GM23248 (cell line): ENCODE results near the gene BCR. TPM values are rescaled to one million over a fixed set of nuclear protein-coding genes. Genes with fewer than 3 reads are reported as not detected.

Experiments
- DNase-seq: peaks from one replicate; pipeline ENCODE4 v3.0.0-alpha.2; 2015
- H2AFZ ChIP-seq: fragments of 200-600 bp; sonication (generic); 2 replicates; pipeline ENCODE4 v1.6.1; 2016; ENCODE audit warnings: antibody characterized with exemption
- H3F3A ChIP-seq: fragments of 200-600 bp; sonication (generic); 2 replicates; pipeline ENCODE4 v1.6.1; 2016; ENCODE audit warnings: mild to moderate bottlenecking, antibody characterized with exemption, mixed run types; ENCODE audit not compliant: insufficient read depth
- H3K27ac ChIP-seq: fragments of 200-600 bp; sonication (generic); 2 replicates; pipeline ENCODE4 v1.5.1; 2016; ENCODE audit warnings: mild to moderate bottlenecking
- H3K27me3 ChIP-seq: fragments of 200-600 bp; sonication (generic); replicated peaks from 2 replicates; pipeline ENCODE4 v1.6.1; 2016; ENCODE audit warnings: mild to moderate bottlenecking; ENCODE audit not compliant: insufficient read depth
- H3K36me3 ChIP-seq: fragments of 200-600 bp; sonication (generic); 2 replicates; pipeline ENCODE4 v1.6.1; 2016; ENCODE audit warnings: low read depth, mild to moderate bottlenecking
- H3K4me1 ChIP-seq: fragments of 200-600 bp; sonication (generic); 2 replicates; pipeline ENCODE4 v1.6.1; 2016; ENCODE audit warnings: mild to moderate bottlenecking; ENCODE audit not compliant: insufficient read depth
- H3K4me2 ChIP-seq: fragments of 200-600 bp; sonication (generic); one replicate; pipeline ENCODE4 v1.6.1; 2016; ENCODE audit warnings: mild to moderate bottlenecking; ENCODE audit not compliant: unreplicated experiment
- H3K4me3 ChIP-seq: fragments of 200-600 bp; sonication (generic); 2 replicates; pipeline ENCODE4 v1.5.1; 2016; ENCODE audit warnings: mild to moderate bottlenecking
- H3K79me2 ChIP-seq: fragments of 200-600 bp; sonication (generic); 2 replicates; pipeline ENCODE4 v1.6.1; 2016; ENCODE audit warnings: mild to moderate bottlenecking; ENCODE audit not compliant: insufficient read depth
- H3K9ac ChIP-seq: fragments of 200-600 bp; sonication (generic); 2 replicates; pipeline ENCODE4 v1.6.1; 2016; ENCODE audit warnings: mild to moderate bottlenecking
- H3K9me2 ChIP-seq: fragments of 200-600 bp; sonication (generic); 2 replicates; pipeline ENCODE4 v1.6.1; 2016; ENCODE audit warnings: mixed run types, mild to moderate bottlenecking, moderate library complexity; ENCODE audit not compliant: insufficient read depth
- H3K9me3 ChIP-seq: fragments of 200-600 bp; sonication (generic); one replicate; pipeline ENCODE4 v1.6.1; 2017; ENCODE audit warnings: low read depth
- H4K20me1 ChIP-seq: fragments of 200-600 bp; sonication (generic); 2 replicates; pipeline ENCODE4 v1.6.0; 2016; ENCODE audit not compliant: insufficient read depth
- EZH2 ChIP-seq: fragments of 200-600 bp; sonication (generic); IDR thresholded peaks from 2 replicates; pipeline ENCODE4 v1.6.1; 2018; ENCODE audit warnings: antibody characterized with exemption, mild to moderate bottlenecking; ENCODE audit not compliant: insufficient read depth, poor library complexity, severe bottlenecking
- EZH2phosphoT487 ChIP-seq: fragments of 200-600 bp; sonication (generic); IDR thresholded peaks from 2 replicates; pipeline ENCODE4 v1.6.1; 2018; ENCODE audit warnings: antibody characterized with exemption, moderate library complexity, mild to moderate bottlenecking, low read depth; ENCODE audit not compliant: insufficient read depth
- WGBS, 2 experiments: methylation state at CpG; one replicate each; pipeline ENCODE4 v1.1.6; 2015 to 2017; ENCODE audit warnings: low lambda C conversion rate in 2 of 2, low coverage in 1 of 2; ENCODE audit errors: missing lambda C conversion rate in 2 of 2; 5-methylcytosine and 5-hydroxymethylcytosine counted together
- in situ Hi-C: fragments of 300-500 bp; cut with MboI; formaldehyde crosslinking; loops from 2 replicates; pipeline ENCODE4 v1.15.0; 2020
- polyA plus RNA-seq: library from polyadenylated mRNA; unstranded; fragments of >200 nt; fragmentation: Nextera tagmentation; extraction: Ambion mirVana; gene quantifications from 2 replicates; pipeline ENCODE4 v1.2.1, GENCODE V29; 2016
- total RNA-seq: library from RNA; depleted of rRNA; stranded (reverse); fragments of >200 nt; shearing (Covaris generic); gene quantifications from 2 replicates; pipeline ENCODE4 v1.2.3, GENCODE V29; 2014

The BCR gene
- total and polyA plus RNA-seq, 2 experiments from 2014 or later, result 4.7 to 30.0 TPM

DNA sequence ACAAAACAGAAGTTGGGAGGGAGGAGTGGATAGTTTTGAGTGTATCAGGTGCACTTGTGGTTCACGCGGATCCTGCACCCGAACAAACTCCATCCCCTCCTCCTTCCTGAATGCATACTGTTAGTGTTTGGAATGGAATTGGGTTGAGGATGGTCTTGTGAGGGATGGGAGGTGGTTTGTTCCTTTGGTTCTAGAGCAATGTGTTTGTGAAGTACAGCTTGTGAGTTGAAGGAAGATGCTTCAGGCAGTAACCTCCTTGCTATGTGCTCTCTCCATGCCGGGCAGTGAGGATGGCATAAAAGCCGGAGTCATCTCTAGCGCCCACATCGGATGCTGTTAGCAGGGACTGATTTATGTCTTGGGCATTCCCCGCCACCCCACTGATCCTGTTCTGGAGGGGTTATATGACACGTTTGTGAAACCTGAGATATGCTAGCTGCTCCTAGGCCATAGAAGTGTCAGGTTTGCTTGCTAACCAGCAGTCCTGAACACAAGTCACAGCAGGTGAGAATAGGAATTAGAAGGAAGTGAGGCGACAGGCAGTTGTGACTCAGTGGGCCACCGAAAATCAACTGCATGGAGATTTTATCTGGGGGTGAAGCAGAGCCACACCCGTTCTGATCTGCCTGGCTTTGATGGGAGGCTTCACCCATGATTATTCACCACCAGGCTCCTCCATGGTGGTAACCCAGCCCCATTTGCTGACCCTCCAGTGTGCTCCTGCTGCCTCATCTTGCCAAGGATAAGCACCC lies 2.2 kb downstream of the BCR start:
- H3K9me3 ChIP-seq, result no peaks in the 10 kb centered on the region
- DNase-seq, result peak; percentile 34
- H3K9ac ChIP-seq, result peak overlapping the region; percentile 37
- TF ChIP-seq EZH2 (no peak), EZH2phosphoT487 (no peak)
- H3K79me2 ChIP-seq, result peaks cover 62% of the 10 kb centered on the region
- H3K27ac ChIP-seq, result no peak overlapping the region
- no peaks in the 10 kb centered on the region for H3K27me3 ChIP-seq
- H4K20me1 ChIP-seq, result no peaks in the 10 kb centered on the region
- H3K4me1 ChIP-seq, result peaks cover 23% of the 10 kb centered on the region
- peak overlapping the region; percentile 72 for H3K4me3 ChIP-seq
- H3K4me2 ChIP-seq, result peak overlapping the region; percentile 80
- in situ Hi-C loops, result loop anchor here (25.0 kb wide), 1 partner anchor 355 kb away; no protein-coding TSS in a partner anchor
- H3K9me2 ChIP-seq, result no peaks in the 10 kb centered on the region
- 47 to 53% methylated on average over 12 of the region's 12 CpGs for WGBS, 2 experiments
- peaks cover 10% of the 10 kb centered on the region; the same call in 1 of the 2 replicates for H3F3A ChIP-seq
- no peak overlapping the region for H2AFZ ChIP-seq
- H3K36me3 ChIP-seq, result no peaks in the 10 kb centered on the region

DNA sequence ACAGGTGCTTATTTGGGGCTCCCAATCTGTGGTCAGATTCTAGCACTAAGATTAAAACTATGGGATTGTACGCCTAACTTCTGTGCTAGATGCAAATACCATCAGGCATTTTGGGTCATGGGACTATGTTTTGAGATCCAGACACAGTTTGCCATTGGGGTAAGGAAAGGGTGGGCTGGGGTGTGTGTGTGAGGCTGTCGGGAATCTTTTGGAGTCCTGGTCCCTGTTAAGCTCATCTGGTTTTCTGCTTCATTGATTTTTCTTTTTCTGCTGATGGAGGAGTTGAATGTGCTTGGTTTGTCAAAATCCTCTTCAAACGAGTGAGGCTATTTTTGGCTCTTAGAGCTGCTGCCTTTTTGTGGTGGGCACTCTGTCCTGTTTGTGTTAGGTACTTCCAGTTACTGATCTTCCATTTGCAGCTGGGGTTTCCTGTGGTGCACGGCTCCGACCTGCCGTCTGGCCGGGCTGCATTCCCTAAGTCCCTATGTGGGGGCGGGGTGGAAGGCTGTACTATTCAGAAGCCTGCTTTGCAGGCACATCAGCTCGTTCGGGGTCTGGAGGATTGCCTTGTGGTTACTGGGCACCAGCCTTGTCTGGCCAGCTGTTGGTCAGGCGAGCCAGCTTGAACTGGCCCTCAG lies 2.9 kb downstream of the BCR start:
- Histone ChIP-seq H4K20me1 (0 out of 2 replicates have a peak, but pooled peaks cover 5% of the 10 kb centered on the region), H3K4me3 (peak overlapping the region; percentile 72), H3K4me1 (peaks cover 30% of the 10 kb centered on the region), H3K9ac (peak overlapping the region; percentile 37), H3K9me2 (no peaks in the 10 kb centered on the region), H3K36me3 (no peaks in the 10 kb centered on the region), H3K9me3 (no peaks in the 10 kb centered on the region), H3F3A (peaks cover 17% of the 10 kb centered on the region; the same call in 1 of the 2 replicates), H3K27me3 (no peaks in the 10 kb centered on the region), H2AFZ (no peak overlapping the region), H3K27ac (no peak overlapping the region), H3K4me2 (peak overlapping the region; percentile 80), H3K79me2 (peaks cover 69% of the 10 kb centered on the region)
- TF ChIP-seq EZH2 (no peak), EZH2phosphoT487 (no peak)
- in situ Hi-C loops, result loop anchor here (25.0 kb wide), 1 partner anchor 354 kb away; no protein-coding TSS in a partner anchor
- DNase-seq, result peak; percentile 75
- 17 to 18% methylated on average over 11 of the region's 11 CpGs for WGBS, 2 experiments

DNA sequence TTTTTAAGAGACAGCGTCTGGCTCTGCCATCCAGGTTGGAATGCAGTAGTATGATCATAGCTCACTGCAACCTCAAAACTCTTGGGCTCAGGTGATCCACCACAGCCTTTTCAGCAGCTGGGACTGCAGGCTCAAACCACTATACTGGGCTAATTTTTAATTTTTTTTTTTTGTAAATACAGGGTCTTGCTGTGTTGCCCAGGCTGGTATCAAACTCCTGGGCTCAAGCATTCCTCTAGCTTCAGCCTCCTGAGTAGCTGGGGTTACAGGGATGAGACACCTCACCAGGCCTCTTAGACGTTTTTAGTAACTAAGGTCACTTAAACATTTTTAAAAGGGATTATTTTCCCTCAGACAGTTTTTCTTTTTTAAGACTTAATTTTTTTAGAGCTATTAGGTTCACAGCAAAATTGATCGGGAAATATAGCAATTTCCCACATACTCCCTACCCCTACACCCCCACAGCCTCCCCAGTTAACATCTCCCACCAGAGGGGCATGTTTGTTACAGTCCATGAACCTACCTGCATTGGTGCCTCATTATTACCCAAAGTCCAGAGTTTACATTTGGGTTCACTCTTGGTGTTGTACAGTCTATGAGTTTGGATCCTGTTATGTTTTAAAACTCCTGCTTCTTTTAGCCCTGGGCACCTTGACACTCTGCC lies 3.9 kb downstream of the BCR start:
- H3K9ac ChIP-seq, result no peak overlapping the region
- peaks cover 33% of the 10 kb centered on the region for H3K4me1 ChIP-seq
- in situ Hi-C loops, result loop anchor here (25.0 kb wide), 1 partner anchor 353 kb away; no protein-coding TSS in a partner anchor
- no peaks in the 10 kb centered on the region for H3K27me3 ChIP-seq
- no peak overlapping the region for H3K4me3 ChIP-seq
- no peak overlapping the region for H3K27ac ChIP-seq
- H3K36me3 ChIP-seq, result no peaks in the 10 kb centered on the region
- H3F3A ChIP-seq, result peaks cover 15% of the 10 kb centered on the region; the same call in 1 of the 2 replicates
- H2AFZ ChIP-seq, result no peak overlapping the region
- TF ChIP-seq EZH2 (no peak), EZH2phosphoT487 (no peak)
- 89 to 95% methylated on average over 3 of the region's 3 CpGs for WGBS, 2 experiments
- H3K79me2 ChIP-seq, result peaks cover 80% of the 10 kb centered on the region
- no peaks in the 10 kb centered on the region for H3K9me2 ChIP-seq
- H4K20me1 ChIP-seq, result 0 out of 2 replicates have a peak, but pooled peaks cover 5% of the 10 kb centered on the region
- H3K4me2 ChIP-seq, result peak overlapping the region; percentile 80
- H3K9me3 ChIP-seq, result no peaks in the 10 kb centered on the region
- no peak for DNase-seq

DNA sequence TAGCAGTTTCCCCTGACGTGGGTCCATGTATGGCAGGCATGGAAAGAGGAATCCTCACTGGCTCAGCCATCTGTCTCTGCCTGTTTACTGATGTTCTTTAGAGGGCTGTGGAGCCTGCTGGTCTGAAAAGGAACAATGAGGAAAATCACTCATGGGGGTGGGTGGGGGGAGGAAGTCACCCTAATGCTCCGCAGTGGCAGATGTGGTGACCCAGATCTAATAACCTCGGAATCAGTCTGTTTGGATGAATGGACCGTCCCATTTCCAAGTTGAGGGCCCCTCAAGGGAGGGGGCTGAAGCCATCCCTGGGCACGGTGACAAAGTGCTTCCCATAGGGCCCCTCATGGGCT lies 4.4 kb downstream of the BCR start:
- Histone ChIP-seq H3K36me3 (no peaks in the 10 kb centered on the region), H3F3A (0 out of 2 replicates have a peak, but pooled peaks cover 11% of the 10 kb centered on the region), H3K9me2 (no peaks in the 10 kb centered on the region), H3K27ac (no peak overlapping the region), H2AFZ (no peak overlapping the region), H4K20me1 (0 out of 2 replicates have a peak, but pooled peaks cover 5% of the 10 kb centered on the region), H3K9me3 (no peaks in the 10 kb centered on the region), H3K27me3 (no peaks in the 10 kb centered on the region), H3K4me2 (no peak overlapping the region), H3K4me1 (peaks cover 33% of the 10 kb centered on the region), H3K79me2 (peaks cover 85% of the 10 kb centered on the region), H3K4me3 (no peak overlapping the region), H3K9ac (no peak overlapping the region)
- WGBS, 2 experiments, result 93 to 98% methylated on average over 5 of the region's 5 CpGs
- TF ChIP-seq EZH2phosphoT487 (no peak), EZH2 (no peak)
- in situ Hi-C loops, result loop anchor here (25.0 kb wide), 1 partner anchor 353 kb away; no protein-coding TSS in a partner anchor
- no peak for DNase-seq
